GM18907 (cell line): Measurements from ENCODE around the gene HSPA1A.
A peak's percentile ranks its signal among the peaks of the same experiment; 100 is the strongest.
"Not testable (repeated sequence)": the region's sequence is repeated elsewhere in the genome, so short reads cannot be mapped to it uniquely, and the experiment has no call there.

Source experiments
- ATAC-seq: cut with Tn5 transposase; IDR thresholded peaks from one replicate; pipeline ENCODE4 v1.9.1; 2021; ENCODE audit warnings: mild to moderate bottlenecking, moderate library complexity; ENCODE audit not compliant: unreplicated experiment

Gene HSPA1A

GRCh38 chr6:31781244-31782125, 33.9 kb upstream of the HSPA1A start:
- no peak for ATAC-seq

GRCh38 chr6:31782126-31782855, 33.1 kb upstream of the HSPA1A start:
- no peak for ATAC-seq

- no peak for ATAC-seq
These were observed 31.0 kb upstream of the HSPA1A start for GRCh38 chr6:31784098-31784925.

GRCh38 chr6:31785475-31785874, 29.9 kb upstream of the HSPA1A start:
- no peak for ATAC-seq

- no peak for ATAC-seq
These were observed 23.8 kb upstream of the HSPA1A start for GRCh38 chr6:31791324-31792089.

- ATAC-seq, result no peak
These were observed 23.3 kb upstream of the HSPA1A start for GRCh38 chr6:31792090-31792374.

- ATAC-seq, result no peak
These were observed 22.6 kb upstream of the HSPA1A start for GRCh38 chr6:31792761-31793171.

- ATAC-seq, result not testable (repeated sequence)
These were observed 21.5 kb upstream of the HSPA1A start for GRCh38 chr6:31793927-31794245.

GRCh38 chr6:31794294-31794865, 21.0 kb upstream of the HSPA1A start:
- no peak for ATAC-seq

GRCh38 chr6:31794866-31795615, 20.3 kb upstream of the HSPA1A start:
- peak; percentile 18 for ATAC-seq

- peak; percentile 68 for ATAC-seq
These were observed 19.6 kb upstream of the HSPA1A start, which contains the start of gene VARS1 for GRCh38 chr6:31795616-31796298. TSS of gene VARS1 (minus strand) at chr6:31795752. CDS start at chr6:31795217, 535 bp downstream.

GRCh38 chr6:31796993-31797385, 18.4 kb upstream of the HSPA1A start:
- ATAC-seq, result no peak

- ATAC-seq, result no peak
These were observed 17.8 kb upstream of the HSPA1A start for GRCh38 chr6:31797588-31797987.

GRCh38 chr6:31799781-31800180, 15.6 kb upstream of the HSPA1A start:
- ATAC-seq, result no peak

- not testable (repeated sequence) for ATAC-seq
These were observed 14.1 kb upstream of the HSPA1A start for GRCh38 chr6:31801031-31801927.

- peak; percentile 5 for ATAC-seq
These were observed 9.3 kb upstream of the HSPA1A start for GRCh38 chr6:31805939-31806469.

GRCh38 chr6:31806470-31807272, 8.7 kb upstream of the HSPA1A start, which contains the start of gene LSM2:
TSS of gene LSM2 (minus strand) at chr6:31806966. CDS start at chr6:31806757, 209 bp downstream.
- ATAC-seq, result peak; percentile 83
